Measurements from ENCODE around the gene NDUFB6.

- peak; percentile 77 for TF ChIP-seq CTCF (IDR thresholded peaks at IDR 0.05; ENCODE audit: poor library complexity, severe bottlenecking)
- TF ChIP-seq EZH2 (IDR thresholded peaks at IDR 0.05; ENCODE audit: borderline replicate concordance, insufficient read depth, low read length, poor library complexity, severe bottlenecking), result no peak
- no peak for TF ChIP-seq EP300 (conservative IDR thresholded peaks at IDR 0.05; ENCODE audit: poor library complexity, severe bottlenecking)
- no peak for TF ChIP-seq POLR2AphosphoS5 (IDR thresholded peaks at IDR 0.05)
Observed at GRCh38 chr9:32581512-32582143, 8.7 kb upstream of the NDUFB6 start.
